HG02678 (cell line): ENCODE measurements around the gene TMEM109.

Source experiments
- ATAC-seq: cut with Tn5 transposase; IDR thresholded peaks from one replicate; pipeline ENCODE4 v1.9.1; 2021; ENCODE audit warnings: mild to moderate bottlenecking, moderate library complexity; ENCODE audit not compliant: unreplicated experiment

The TMEM109 gene

GRCh38 chr11:60878245-60879101 lies 35.5 kb upstream of the TMEM109 start:
- ATAC-seq: no peak

GRCh38 chr11:60879104-60879503 lies 34.9 kb upstream of the TMEM109 start:
- no peak for ATAC-seq

DNA sequence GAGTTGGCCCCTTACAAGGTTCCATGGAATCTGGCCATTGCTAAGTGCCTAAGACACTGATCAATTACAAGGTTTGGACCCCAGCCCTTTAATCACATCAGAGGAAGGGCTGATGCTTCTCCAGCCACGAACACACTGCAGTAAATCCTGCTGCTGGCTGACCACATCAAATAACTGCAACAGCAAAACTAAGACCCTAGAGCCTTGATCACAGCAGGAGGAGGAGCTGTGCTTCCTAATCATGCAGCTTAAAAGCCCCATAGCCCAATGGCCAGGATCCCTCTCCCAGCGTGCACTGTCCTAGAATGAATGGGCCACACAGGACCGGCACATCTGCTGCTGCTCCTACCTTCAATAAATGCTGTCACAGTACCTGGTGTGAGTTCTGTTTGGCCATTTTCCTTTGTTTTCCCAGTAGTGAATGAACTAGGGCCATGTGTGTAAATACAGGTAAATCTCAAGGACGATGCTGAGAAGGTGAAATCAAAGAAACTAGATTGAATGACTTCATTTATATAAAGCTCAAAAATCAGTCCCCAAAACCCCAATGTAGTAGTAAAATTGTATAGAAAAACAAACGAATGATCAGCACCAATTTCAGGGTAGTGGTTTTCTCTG lies 33.9 kb upstream of the TMEM109 start:
- no peak for ATAC-seq

DNA sequence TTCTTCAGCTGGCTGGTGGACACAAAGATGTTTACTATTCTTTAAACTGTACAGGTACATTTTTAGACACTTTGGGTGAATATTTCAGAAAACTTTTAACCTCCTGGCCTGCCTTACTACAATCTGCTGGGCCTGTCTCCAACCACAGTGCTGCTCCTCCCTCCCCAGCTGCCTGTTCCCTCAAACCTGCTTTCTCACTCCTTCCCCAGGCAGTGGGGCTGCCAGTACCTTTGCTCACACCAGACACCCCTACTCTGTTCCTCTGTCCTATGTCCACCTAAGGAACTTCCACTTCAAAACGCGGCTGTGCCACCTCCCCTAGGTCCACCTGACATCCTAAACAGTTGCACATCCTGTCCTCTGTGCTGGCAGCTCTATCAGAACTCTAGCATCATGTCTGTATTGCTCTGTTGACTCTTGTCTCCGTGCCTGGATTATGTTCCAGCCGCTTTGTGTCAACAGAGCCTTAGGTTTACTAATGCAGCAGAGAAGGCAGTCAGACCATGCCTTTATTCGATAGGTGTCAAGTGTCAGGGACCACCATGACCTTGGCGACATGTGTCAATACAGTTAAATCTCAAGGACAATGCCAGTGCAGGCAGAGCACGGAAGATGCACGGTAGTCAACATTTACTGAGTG lies 33.2 kb upstream of the TMEM109 start:
- ATAC-seq: no peak

- peak; percentile 43 for ATAC-seq
These were observed 26.4 kb upstream of the TMEM109 start for GRCh38 chr11:60887556-60887955.

GRCh38 chr11:60889869-60890311 lies 24.1 kb upstream of the TMEM109 start:
- no peak for ATAC-seq

- ATAC-seq: no peak
These were observed 23.3 kb upstream of the TMEM109 start for GRCh38 chr11:60890696-60891095.

GRCh38 chr11:60891103-60891741 lies 22.7 kb upstream of the TMEM109 start:
- ATAC-seq: no peak

DNA sequence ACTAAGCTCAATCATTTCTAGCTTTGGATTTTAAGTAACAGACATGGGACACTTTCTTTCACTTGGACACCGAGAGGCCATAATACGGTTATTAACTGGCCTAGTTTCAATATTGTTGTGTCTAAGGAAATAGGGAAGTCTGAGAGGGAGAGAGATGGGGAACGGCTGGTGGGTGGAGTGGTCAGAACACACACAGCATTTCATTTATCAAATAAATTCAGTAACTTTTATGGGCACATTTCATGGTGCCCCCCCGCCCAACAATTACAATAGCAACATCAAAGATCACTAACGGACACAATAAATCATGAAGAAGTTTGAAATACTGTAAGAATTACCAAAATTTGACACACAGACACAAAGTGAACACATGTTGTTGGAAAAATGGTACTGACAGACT lies 18.3 kb upstream of the TMEM109 start:
- ATAC-seq: no peak

DNA sequence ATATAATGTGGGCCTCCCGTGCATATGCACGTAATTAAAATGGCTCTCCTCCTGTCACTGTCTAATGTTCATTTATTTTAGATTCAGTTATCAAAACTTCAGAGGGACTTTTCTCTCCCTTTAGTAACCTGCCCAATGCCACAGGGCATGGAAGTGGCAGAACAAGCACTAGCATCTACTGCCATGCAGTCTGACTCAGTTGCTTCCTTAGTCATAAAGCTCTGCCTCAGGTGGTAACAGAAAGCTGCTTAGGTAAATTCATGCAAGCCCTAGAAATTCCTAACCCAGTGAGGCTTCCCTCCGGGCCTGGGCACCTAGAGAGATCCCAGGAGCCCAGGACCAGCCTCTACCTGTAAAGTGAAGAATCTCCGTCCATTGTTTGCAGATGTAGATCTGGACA lies 16.5 kb upstream of the TMEM109 start:
- ATAC-seq: no peak

GRCh38 chr11:60899046-60899936 lies 14.7 kb upstream of the TMEM109 start:
- no peak for ATAC-seq

DNA sequence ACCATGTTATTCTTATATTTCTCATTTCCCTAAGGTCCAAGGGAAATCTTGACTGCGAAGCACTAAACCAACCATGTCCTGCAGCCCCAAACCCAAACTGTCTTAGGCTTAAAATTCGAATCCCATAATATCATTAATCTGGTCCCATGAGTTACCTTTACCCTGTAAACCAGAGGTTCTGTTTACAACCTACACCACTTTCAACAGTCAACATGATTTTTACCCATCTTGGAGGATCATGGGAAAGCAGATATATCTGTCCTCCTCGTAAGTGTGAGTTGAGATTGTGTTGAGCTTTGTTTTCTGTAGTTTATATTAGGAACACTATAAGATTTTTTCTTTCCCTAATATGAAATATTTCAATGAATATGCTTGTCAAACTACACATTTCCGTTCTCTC lies 14.0 kb upstream of the TMEM109 start:
- no peak for ATAC-seq

DNA sequence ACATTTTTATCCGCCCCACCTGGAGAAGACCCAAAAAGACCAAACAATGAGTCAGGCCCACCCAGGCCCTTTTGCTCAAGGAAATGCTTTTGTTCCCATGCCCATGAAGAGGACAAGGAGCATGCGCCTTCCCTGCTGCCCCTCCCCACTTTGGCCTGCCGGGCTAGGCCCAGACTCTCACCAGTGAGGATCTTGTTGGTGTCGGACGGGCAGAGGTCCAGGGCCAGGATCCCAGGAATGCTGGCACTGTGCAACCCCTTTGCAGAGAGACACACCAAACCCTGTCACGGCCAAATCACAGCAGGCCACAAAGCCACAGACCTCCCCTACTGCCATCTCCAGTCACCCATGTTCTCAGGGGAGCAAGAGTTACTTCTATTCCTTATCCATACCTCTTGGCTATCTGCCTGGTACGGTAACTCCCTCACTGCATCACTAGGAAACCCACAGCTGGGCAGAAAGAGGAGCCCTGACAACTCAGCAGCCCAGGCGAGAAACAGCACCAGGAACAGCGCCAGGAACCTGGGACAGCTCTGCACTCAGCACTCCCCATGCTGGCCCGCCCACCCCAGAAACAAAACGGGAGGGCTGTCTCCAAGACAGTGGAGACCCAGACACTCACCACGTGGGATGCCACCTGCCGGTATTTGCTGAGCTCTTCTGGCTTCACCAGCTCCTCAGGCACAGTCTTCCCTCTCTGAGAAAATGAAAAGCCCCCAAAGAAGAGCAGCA lies 13.1 kb upstream of the TMEM109 start:
- ATAC-seq: no peak

DNA sequence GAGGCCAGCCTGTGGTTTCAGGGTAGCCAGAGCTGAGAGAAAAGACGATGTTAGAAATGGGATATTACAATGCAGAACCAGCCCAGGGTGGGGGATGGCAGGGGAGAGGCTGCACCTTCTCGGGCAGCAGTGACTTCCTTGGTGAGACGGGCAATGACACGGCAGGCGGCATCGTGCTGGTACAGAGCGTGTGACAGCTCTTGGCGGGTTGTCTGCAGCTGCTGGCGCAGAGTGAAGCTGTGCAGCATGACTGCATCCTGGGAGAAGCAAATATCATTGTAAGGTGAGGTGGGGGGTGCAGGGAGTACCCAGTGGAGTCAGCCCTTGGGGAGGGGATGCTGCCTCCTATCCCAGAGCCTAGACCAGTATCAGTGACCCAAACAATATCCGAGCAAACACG lies 11.3 kb upstream of the TMEM109 start:
- ATAC-seq: no peak

- no peak for ATAC-seq
These were observed 8.9 kb upstream of the TMEM109 start for GRCh38 chr11:60905047-60905446.

- no peak for ATAC-seq
These were observed 8.3 kb upstream of the TMEM109 start for GRCh38 chr11:60905551-60906113.

GRCh38 chr11:60906132-60906972 lies 7.6 kb upstream of the TMEM109 start, which contains the start of gene PRPF19:
Gene PRPF19, minus strand, starts transcription at chr11:60906585. Its CDS starts 203 bp downstream, at chr11:60906382.
- peak; percentile 74 for ATAC-seq

DNA sequence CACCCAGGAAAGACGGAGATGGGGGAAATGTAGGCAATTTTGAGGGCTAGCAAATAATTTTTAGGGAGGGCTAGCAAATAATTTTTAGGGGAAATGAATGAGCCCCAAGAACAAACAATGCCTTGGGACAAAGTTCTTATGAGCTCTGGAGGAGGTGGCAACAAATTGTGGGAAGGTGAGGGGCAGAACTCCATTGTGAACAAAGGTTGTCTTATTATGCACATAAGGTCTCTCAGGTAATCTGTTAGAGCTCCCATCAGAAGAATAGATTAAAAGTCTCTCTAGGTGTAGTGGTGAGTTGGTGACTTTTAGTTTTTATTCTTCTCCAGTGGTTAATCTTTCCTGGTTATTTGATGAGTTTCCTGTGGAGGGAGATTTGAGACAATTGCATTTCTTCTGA lies 5.2 kb upstream of the TMEM109 start:
- ATAC-seq: no peak
